Hippocampal formation (tissue), 2 donors: ENCODE results near the gene MIA2.
A peak's percentile ranks its signal among the peaks of the same experiment; 100 is the strongest.
"Not testable (repeated sequence)": the region's sequence is repeated elsewhere in the genome, so short reads cannot be mapped to it uniquely, and the experiment has no call there.

Experiments
- DNase-seq, 2 donors: peaks; one replicate each; lab custom pipeline; 2025; lab: John Stamatoyannopoulos, UW

Gene MIA2

GRCh38 chr14:39267608-39268005, 33.9 kb downstream of the MIA2 start:
- peak in 1 of 2 donors; percentile 31 for DNase-seq

GRCh38 chr14:39268393-39268792, 34.7 kb downstream of the MIA2 start:
- peak in 1 of 2 donors; percentile 50 for DNase-seq

- DNase-seq: no peak
Observed at GRCh38 chr14:39272918-39273317, 39.2 kb downstream of the MIA2 start.

- DNase-seq: no peak
Observed at GRCh38 chr14:39275395-39275794, 41.7 kb downstream of the MIA2 start.

- no peak for DNase-seq
Observed at GRCh38 chr14:39276005-39276404, 42.3 kb downstream of the MIA2 start.

GRCh38 chr14:39276579-39277114, 42.9 kb downstream of the MIA2 start:
- no peak for DNase-seq

GRCh38 chr14:39279515-39279914, 45.8 kb downstream of the MIA2 start:
- DNase-seq: no peak

- DNase-seq: not testable (repeated sequence)
Observed at GRCh38 chr14:39280678-39281077, 47.0 kb downstream of the MIA2 start.

- DNase-seq: no peak
Observed at GRCh38 chr14:39289523-39289922, 55.8 kb downstream of the MIA2 start.

GRCh38 chr14:39291701-39292100, 58.0 kb downstream of the MIA2 start:
- no peak for DNase-seq

GRCh38 chr14:39293629-39294028, 59.9 kb downstream of the MIA2 start:
- no peak for DNase-seq

- DNase-seq: not testable (repeated sequence)
Observed at GRCh38 chr14:39300389-39300788, 66.7 kb downstream of the MIA2 start.

GRCh38 chr14:39302124-39302810, 68.6 kb downstream of the MIA2 start:
- DNase-seq: no peak

- no peak for DNase-seq
Observed at GRCh38 chr14:39303115-39303514, 69.4 kb downstream of the MIA2 start.

- no peak for DNase-seq
Observed at GRCh38 chr14:39307815-39308214, 74.1 kb downstream of the MIA2 start.

GRCh38 chr14:39310051-39310450, 76.3 kb downstream of the MIA2 start:
- no peak for DNase-seq

GRCh38 chr14:39315859-39316444, 82.2 kb downstream of the MIA2 start:
- no peak for DNase-seq

- no peak for DNase-seq
Observed at GRCh38 chr14:39316830-39317553, 83.3 kb downstream of the MIA2 start.

GRCh38 chr14:39318574-39318973, 84.9 kb downstream of the MIA2 start:
- DNase-seq: no peak

GRCh38 chr14:39319381-39319780, 85.7 kb downstream of the MIA2 start:
- DNase-seq: no peak

- DNase-seq: no peak
Observed at GRCh38 chr14:39320318-39320717, 86.6 kb downstream of the MIA2 start.

GRCh38 chr14:39322807-39323206, 89.1 kb downstream of the MIA2 start:
- DNase-seq: no peak

GRCh38 chr14:39324097-39324496, 90.4 kb downstream of the MIA2 start:
- DNase-seq: no peak
